GM12878 (cell line): ENCODE measurements around the gene PKMYT1. TPM values are rescaled to one million over a fixed set of nuclear protein-coding genes. Genes with fewer than 3 reads are reported as not detected.

Experiments
- ATAC-seq: fragments of 200-7000 bp; cut with Tn5 transposase; 3 replicates; pipeline ENCODE4 v1.9.1; 2020; ENCODE audit warnings: mild to moderate bottlenecking, moderate library complexity
- BruUV-seq: library from RNA; stranded (reverse); fragments of 400-500 nt; replicated peaks from 2 replicates; lab custom pipeline; 2021; lab: Mats Ljungman, UMichigan
- CTCF ChIA-PET: fragments of 300-600 bp; sonication (Branson Sonifier 250); formaldehyde crosslinking; extraction: SDS; loops from one replicate; lab custom pipeline; 2021; ENCODE audit warnings: inconsistent platforms; lab: Yijun Ruan, JAX
- POLR2A ChIA-PET: fragments of 350-600 bp; formaldehyde crosslinking; extraction: SDS; loops from one replicate; lab custom pipeline; 2021; ENCODE audit warnings: inconsistent platforms; lab: Charles Lee
- RAD21 ChIA-PET: fragments of 300-600 bp; sonication (Branson Sonifier 250); formaldehyde crosslinking; loops from one replicate; lab custom pipeline; 2023; ENCODE audit warnings: antibody characterized with exemption; ENCODE audit not compliant: unreplicated experiment; lab: Charles Lee
- SMC1A ChIA-PET: fragments of 300-600 bp; sonication (Branson Sonifier 250); formaldehyde crosslinking; loops from one replicate; lab custom pipeline; 2023; ENCODE audit not compliant: unreplicated experiment, uncharacterized antibody; lab: Charles Lee
- DNase-seq: peaks from one replicate; pipeline ENCODE4 v3.0.0-alpha.2; 2011; ENCODE audit warnings: low read depth, low spot score
- FAIRE-seq: peaks from 3 replicates; lab custom pipeline; 2011; peaks lifted over from hg19 to GRCh38; lab: Jason Lieb, UNC
- H2AFZ ChIP-seq: 2 replicates; pipeline ENCODE4 v1.6.0; 2011; ENCODE audit warnings: low read depth, low read length, control low read depth; ENCODE audit not compliant: control insufficient read depth
- H3K27ac ChIP-seq: 2 replicates; pipeline ENCODE4 v1.5.1; 2011; ENCODE audit warnings: control low read depth; ENCODE audit not compliant: control insufficient read depth, insufficient read depth
- H3K27me3 ChIP-seq, 2 experiments: replicated peaks in 1 of 2; 2 replicates each; pipeline versions ENCODE4 v1.6.0 to v1.6.1; 2011; ENCODE audit warnings: low read length in 1 of 2; ENCODE audit not compliant: control insufficient read depth in 2 of 2, insufficient read depth in 2 of 2
- H3K36me3 ChIP-seq, 2 experiments: 2 replicates each; pipeline ENCODE4 v1.5.1; 2011; ENCODE audit warnings: low read length in 1 of 2; ENCODE audit not compliant: control insufficient read depth in 2 of 2, insufficient read depth in 2 of 2
- H3K4me1 ChIP-seq: 2 replicates; pipeline ENCODE4 v1.6.1; 2011; ENCODE audit warnings: mild to moderate bottlenecking, low read length, moderate library complexity, mixed read lengths; ENCODE audit not compliant: control insufficient read depth, insufficient read depth
- H3K4me2 ChIP-seq: 2 replicates; pipeline ENCODE4 v1.6.0; 2011; ENCODE audit warnings: control low read depth; ENCODE audit not compliant: control insufficient read depth, insufficient read depth
- H3K4me3 ChIP-seq: fragments of 200-600 bp; sonication (generic); 2 replicates; pipeline ENCODE4 v1.5.1; 2016
- H3K79me2 ChIP-seq: 2 replicates; pipeline ENCODE4 v1.6.0; 2011; ENCODE audit warnings: low read length; ENCODE audit not compliant: control insufficient read depth, insufficient read depth
- H3K9ac ChIP-seq: 2 replicates; pipeline ENCODE4 v1.8.0; 2011; ENCODE audit warnings: low read length, control low read depth, mixed read lengths; ENCODE audit not compliant: control insufficient read depth, insufficient read depth
- H3K9me3 ChIP-seq: replicated peaks from 3 replicates; pipeline ENCODE4 v1.5.1; 2011; ENCODE audit warnings: mild to moderate bottlenecking, low read length; ENCODE audit not compliant: control insufficient read depth, insufficient read depth
- H4K20me1 ChIP-seq: 2 replicates; pipeline ENCODE4 v1.6.0; 2011; ENCODE audit not compliant: control insufficient read depth, insufficient read depth
- BCL11A ChIP-seq: IDR thresholded peaks from 2 replicates; pipeline ENCODE4 v1.6.1; 2011; ENCODE audit warnings: low read depth, low read length
- FOXM1 ChIP-seq: IDR thresholded peaks from 2 replicates; pipeline ENCODE4 v1.6.1; 2012; ENCODE audit warnings: low read depth, mild to moderate bottlenecking, inconsistent platforms, low read length, moderate library complexity
- HDAC6 ChIP-seq: fragments of 200-600 bp; sonication (generic); IDR thresholded peaks from one replicate; pipeline ENCODE4 v1.8.0; 2017; ENCODE audit warnings: antibody characterized with exemption; ENCODE audit not compliant: unreplicated experiment
- IRF4 ChIP-seq: IDR thresholded peaks from 2 replicates; pipeline ENCODE4 v1.6.1; 2011; ENCODE audit warnings: low read depth, low read length
- PKNOX1 ChIP-seq: fragments of 450-650 bp; IDR thresholded peaks from 2 replicates; pipeline ENCODE4 v1.6.1; 2016; ENCODE audit warnings: mild to moderate bottlenecking
- RELA ChIP-seq: fragments of 450-650 bp; IDR thresholded peaks from 2 replicates; pipeline ENCODE4 v1.8.0; 2014; ENCODE audit warnings: borderline replicate concordance; ENCODE audit not compliant: partially characterized antibody
- ZBED1 ChIP-seq: IDR thresholded peaks from 2 replicates; pipeline ENCODE4 v1.6.1; 2016; ENCODE audit warnings: borderline replicate concordance
- WGBS: methylation state at CpG from one replicate; pipeline ENCODE4 v1.1.6; 2016; ENCODE audit warnings: low lambda C conversion rate; ENCODE audit not compliant: insufficient replicate concordance, insufficient coverage; ENCODE audit errors: missing lambda C conversion rate; 5-methylcytosine and 5-hydroxymethylcytosine counted together
- in situ Hi-C: fragments of 300-500 bp; cut with MboI; formaldehyde crosslinking; loops from 9 replicates; pipeline ENCODE4 v1.14.3; 2018; ENCODE audit warnings: mixed read lengths
- intact Hi-C: fragments of 100-400 bp; cut with micrococcal nuclease; formaldehyde crosslinking; loops from one replicate; pipeline ENCODE4 v1.14.2; 2022; ENCODE audit not compliant: unreplicated experiment
- polyA plus RNA-seq, 11 experiments: library from polyadenylated mRNA; depleted of rRNA in 4 of 11; unstranded in 6 of 11; stranded (reverse) in 5 of 11; fragments of >200 nt; fragmentation: Nextera tagmentation in 4 of 11; fragmentation: Illumina TruSeq in 1 of 11; extraction: Ambion mirVana in 4 of 11; extraction: Trizol in 1 of 11; gene quantifications; 1 replicate in 1 of 11; 2 replicates in 10 of 11; pipeline versions ENCODE4 v1.2.1 to v1.2.3, GENCODE V29; 2011 to 2016; ENCODE audit warnings: inconsistent platforms in 2 of 11, missing spikeins in 2 of 11, low read depth in 1 of 11
- total RNA-seq, 4 experiments: library from RNA; depleted of rRNA in 3 of 4; stranded (reverse); fragments of >200 nt in 3 of 4; fragmentation: Illumina TruSeq in 1 of 4; extraction: Trizol in 1 of 4; gene quantifications; 2 replicates each; pipeline versions ENCODE4 v1.2.1 to v1.2.3, GENCODE V29; 2013 to 2021

Gene PKMYT1
- total and polyA plus RNA-seq, 10 of the 15 experiments (the other 5 are each of a cell fraction or from before 2014, with no cell fraction given) = 4.6 to 101 (median 29.9) TPM

- SMC1A ChIA-PET = interaction anchor here (0.5 kb wide), 1 partner anchor 71 kb away, joined by 4 read pairs; no protein-coding TSS in a partner anchor
- H3K4me2 ChIP-seq = no peak overlapping the region
- H3K4me1 ChIP-seq = peaks cover 7% of the 10 kb centered on the region
- no peak for TF ChIP-seq HDAC6
- TF ChIP-seq FOXM1 = no peak
- TF ChIP-seq RELA = no peak
- TF ChIP-seq BCL11A = no peak
- TF ChIP-seq PKNOX1 = no peak
- TF ChIP-seq ZBED1 = no peak
- TF ChIP-seq IRF4 = no peak
- DNase-seq (no peak), ATAC-seq (no peak), FAIRE-seq (no peak)
- in situ Hi-C loops = no loop called here
- no peak overlapping the region for H2AFZ ChIP-seq
- H4K20me1 ChIP-seq = no peaks in the 10 kb centered on the region
- BruUV-seq = no TSS peak
- H3K9ac ChIP-seq = no peak overlapping the region
- H3K27me3 ChIP-seq = no peaks in the 10 kb centered on the region
- 75% methylated on average over 4 of the region's 4 CpGs for WGBS
- intact Hi-C loops = loop anchor here (5.0 kb wide), 2 partner anchors 55 to 75 kb away; no protein-coding TSS in a partner anchor
- CTCF ChIA-PET = interaction anchor here (1.0 to 2.3 kb wide), 6 partner anchors 12 to 99 kb away, joined by 3 to 13 read pairs (median 4); partner anchors contain the start of genes FLYWCH2 and PAQR4
- H3K4me3 ChIP-seq = no peak overlapping the region
- H3K79me2 ChIP-seq = peaks cover 11% of the 10 kb centered on the region
- H3K9me3 ChIP-seq = no peaks in the 10 kb centered on the region
- RAD21 ChIA-PET = interaction anchor here (1.2 to 2.4 kb wide), 2 partner anchors 12 to 55 kb away, joined by 3 to 6 read pairs; partner anchors contain the start of gene PAQR4
- peaks cover 0 to 1% of the 10 kb centered on the region in 2 experiments; a peak in 1 of 4 replicates for H3K36me3 ChIP-seq
- H3K27ac ChIP-seq = no peak overlapping the region
- POLR2A ChIA-PET = interaction anchor here (2.9 kb wide), 1 partner anchor 12 kb away, joined by 18 read pairs; the partner anchor contains the start of gene PAQR4
Observed at GRCh38 chr16:2981899-2982250, 1.6 kb upstream of the PKMYT1 start.
